ENCODE data around the gene DNM3. TPM values are rescaled to one million over a fixed set of nuclear protein-coding genes. Genes with fewer than 3 reads are reported as not detected.

DNM3 gene
- total RNA-seq, 1 donor from 2014 or later, result 4.7 TPM

DNA sequence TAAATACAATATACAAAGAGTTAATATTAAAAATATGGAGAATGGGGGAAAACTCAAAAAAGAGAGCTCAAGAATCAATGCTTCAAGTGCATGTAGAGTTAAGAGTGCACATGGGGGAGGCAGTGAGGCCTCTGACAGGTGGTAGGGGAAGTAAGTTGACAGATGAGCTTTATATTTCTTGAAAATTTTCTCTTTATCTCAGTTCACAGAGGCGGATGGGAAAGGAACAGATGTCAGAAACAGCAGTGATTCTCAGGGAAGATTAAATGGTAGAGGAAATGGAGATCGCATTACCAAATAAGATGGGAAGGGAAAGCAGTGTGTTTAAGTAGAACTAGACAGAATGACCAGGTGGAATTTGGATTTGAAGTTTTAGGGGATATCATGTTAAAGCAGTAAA, 379.1 kb downstream of the DNM3 start:
- Histone ChIP-seq H3K4me3 (ENCODE audit: insufficient read depth, low read depth, low read length) (no peak overlapping the region), H2AFZ (ENCODE audit: low read depth, low read length) (no peak overlapping the region), H3K9ac (ENCODE audit: low read length) (no peak overlapping the region), H3K27ac (ENCODE audit: low read depth, low read length) (no peak overlapping the region), H3K27me3 (ENCODE audit: insufficient read depth, low read length) (no peaks in the 10 kb centered on the region), H3K4me1 (ENCODE audit: insufficient read depth, low read length) (no peaks in the 10 kb centered on the region), H3K36me3 (ENCODE audit: insufficient read depth, low read length) (no peaks in the 10 kb centered on the region), H3K4me2 (ENCODE audit: low read length) (no peak overlapping the region), H3K9me3 (ENCODE audit: insufficient read depth, low read depth, low read length) (no peaks in the 10 kb centered on the region), H4K20me1 (ENCODE audit: insufficient read depth, low read length) (no peaks in the 10 kb centered on the region), H3K79me2 (ENCODE audit: insufficient read depth, low read length) (no peaks in the 10 kb centered on the region)
- no peaks in the 10 kb centered on the region for H3K9me3 Mint-ChIP-seq (ENCODE audit: unreplicated experiment)
- H3K36me3 Mint-ChIP-seq (ENCODE audit: low read depth, unreplicated experiment), result no peaks in the 10 kb centered on the region
- no peaks in the 10 kb centered on the region for H3K27me3 Mint-ChIP-seq (ENCODE audit: low read depth, unreplicated experiment)
- DNase-seq (ENCODE audit: low read depth) (no peak), FAIRE-seq (no peak)
- no peaks in the 10 kb centered on the region for H3K4me1 Mint-ChIP-seq (ENCODE audit: low read depth, unreplicated experiment)
- H3K4me3 Mint-ChIP-seq (ENCODE audit: unreplicated experiment), result no peak overlapping the region
- no peak overlapping the region for H3K27ac Mint-ChIP-seq (ENCODE audit: unreplicated experiment)
- TF ChIP-seq, protein P1, sequence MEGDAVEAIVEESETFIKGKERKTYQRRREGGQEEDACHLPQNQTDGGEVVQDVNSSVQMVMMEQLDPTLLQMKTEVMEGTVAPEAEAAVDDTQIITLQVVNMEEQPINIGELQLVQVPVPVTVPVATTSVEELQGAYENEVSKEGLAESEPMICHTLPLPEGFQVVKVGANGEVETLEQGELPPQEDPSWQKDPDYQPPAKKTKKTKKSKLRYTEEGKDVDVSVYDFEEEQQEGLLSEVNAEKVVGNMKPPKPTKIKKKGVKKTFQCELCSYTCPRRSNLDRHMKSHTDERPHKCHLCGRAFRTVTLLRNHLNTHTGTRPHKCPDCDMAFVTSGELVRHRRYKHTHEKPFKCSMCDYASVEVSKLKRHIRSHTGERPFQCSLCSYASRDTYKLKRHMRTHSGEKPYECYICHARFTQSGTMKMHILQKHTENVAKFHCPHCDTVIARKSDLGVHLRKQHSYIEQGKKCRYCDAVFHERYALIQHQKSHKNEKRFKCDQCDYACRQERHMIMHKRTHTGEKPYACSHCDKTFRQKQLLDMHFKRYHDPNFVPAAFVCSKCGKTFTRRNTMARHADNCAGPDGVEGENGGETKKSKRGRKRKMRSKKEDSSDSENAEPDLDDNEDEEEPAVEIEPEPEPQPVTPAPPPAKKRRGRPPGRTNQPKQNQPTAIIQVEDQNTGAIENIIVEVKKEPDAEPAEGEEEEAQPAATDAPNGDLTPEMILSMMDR (IDR thresholded peaks at IDR 0.05; ENCODE audit: insufficient read depth, low read depth, low read length), result no peak
- no peak for TF ChIP-seq EZH2 (IDR thresholded peaks at IDR 0.05; ENCODE audit: insufficient read depth, low read length)

DNA sequence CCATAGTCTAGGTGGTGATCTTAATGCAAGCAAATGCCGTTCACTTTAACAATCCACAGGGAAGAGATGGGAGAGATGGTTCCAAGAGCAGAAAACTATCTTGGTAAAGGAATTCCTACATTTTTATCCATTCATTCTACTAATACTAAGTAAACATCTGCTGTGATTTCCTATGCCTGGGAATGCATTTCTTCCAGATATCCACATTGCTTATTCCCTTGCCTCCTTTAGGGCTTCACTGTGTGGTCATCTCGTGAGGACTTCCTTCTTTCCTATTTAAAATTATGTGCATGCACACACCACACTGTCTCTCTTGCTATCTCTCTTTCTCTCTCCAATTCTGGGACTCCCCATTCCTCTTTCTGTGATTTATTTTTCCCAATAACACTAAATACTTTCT, 380.1 kb downstream of the DNM3 start:
- Mint-ChIP-seq H3K9me3 (ENCODE audit: unreplicated experiment) (no peaks in the 10 kb centered on the region), H3K27me3 (ENCODE audit: low read depth, unreplicated experiment) (no peaks in the 10 kb centered on the region), H3K36me3 (ENCODE audit: low read depth, unreplicated experiment) (no peaks in the 10 kb centered on the region), H3K4me1 (ENCODE audit: low read depth, unreplicated experiment) (no peaks in the 10 kb centered on the region), H3K4me3 (ENCODE audit: unreplicated experiment) (no peak overlapping the region), H3K27ac (ENCODE audit: unreplicated experiment) (no peak overlapping the region)
- Histone ChIP-seq H2AFZ (ENCODE audit: low read depth, low read length) (no peak overlapping the region), H3K27me3 (ENCODE audit: insufficient read depth, low read length) (no peaks in the 10 kb centered on the region), H3K4me3 (ENCODE audit: insufficient read depth, low read depth, low read length) (no peak overlapping the region), H3K4me2 (ENCODE audit: low read length) (no peak overlapping the region), H3K27ac (ENCODE audit: low read depth, low read length) (no peak overlapping the region), H3K4me1 (ENCODE audit: insufficient read depth, low read length) (no peaks in the 10 kb centered on the region), H3K36me3 (ENCODE audit: insufficient read depth, low read length) (no peaks in the 10 kb centered on the region), H3K9me3 (ENCODE audit: insufficient read depth, low read depth, low read length) (no peaks in the 10 kb centered on the region), H3K79me2 (ENCODE audit: insufficient read depth, low read length) (no peaks in the 10 kb centered on the region), H4K20me1 (ENCODE audit: insufficient read depth, low read length) (no peaks in the 10 kb centered on the region), H3K9ac (ENCODE audit: low read length) (no peak overlapping the region)
- FAIRE-seq (no peak), DNase-seq (ENCODE audit: low read depth) (no peak)
- TF ChIP-seq EZH2 (IDR thresholded peaks at IDR 0.05; ENCODE audit: insufficient read depth, low read length), result no peak

DNA sequence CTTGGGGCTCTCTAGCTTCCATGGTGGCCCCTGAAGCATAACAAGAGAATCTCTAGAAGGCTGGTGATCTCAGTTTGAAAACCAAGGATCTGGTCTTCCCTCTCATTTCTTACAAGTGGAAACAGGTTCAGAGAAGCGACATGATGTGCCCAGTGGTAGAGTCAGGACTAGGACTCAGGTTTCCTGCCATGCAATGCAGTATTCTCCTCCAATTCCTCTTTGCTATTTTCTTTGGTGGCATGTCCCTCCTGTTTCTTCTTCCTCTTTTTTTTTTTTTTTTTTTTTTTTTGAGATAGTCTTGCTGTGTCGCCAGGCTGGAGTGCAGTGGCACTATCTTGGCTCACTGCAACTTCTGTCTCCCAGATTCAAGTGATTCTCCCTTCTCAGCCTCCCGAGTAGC, 383.6 kb downstream of the DNM3 start:
- TF ChIP-seq EZH2 (IDR thresholded peaks at IDR 0.05; ENCODE audit: insufficient read depth, low read length), result no peak
- TF ChIP-seq, protein P1 (IDR thresholded peaks at IDR 0.05; ENCODE audit: insufficient read depth, low read depth, low read length), result no peak
- DNase-seq (ENCODE audit: low read depth), result no peak
- no peaks in the 10 kb centered on the region for H3K36me3 ChIP-seq (ENCODE audit: insufficient read depth, low read length)
- Mint-ChIP-seq H3K4me1 (ENCODE audit: low read depth, unreplicated experiment) (no peaks in the 10 kb centered on the region), H3K27ac (ENCODE audit: unreplicated experiment) (no peak overlapping the region), H3K27me3 (ENCODE audit: low read depth, unreplicated experiment) (no peaks in the 10 kb centered on the region), H3K4me3 (ENCODE audit: unreplicated experiment) (no peak overlapping the region), H3K9me3 (ENCODE audit: unreplicated experiment) (no peaks in the 10 kb centered on the region), H3K36me3 (ENCODE audit: low read depth, unreplicated experiment) (no peaks in the 10 kb centered on the region)
- H2AFZ ChIP-seq (ENCODE audit: low read depth, low read length), result no peak overlapping the region
- no peak overlapping the region for H3K4me3 ChIP-seq (ENCODE audit: insufficient read depth, low read depth, low read length)
- H3K27ac ChIP-seq (ENCODE audit: low read depth, low read length), result no peak overlapping the region
- H3K27me3 ChIP-seq (ENCODE audit: insufficient read depth, low read length), result no peaks in the 10 kb centered on the region
- no peaks in the 10 kb centered on the region for H4K20me1 ChIP-seq (ENCODE audit: insufficient read depth, low read length)
- H3K9ac ChIP-seq (ENCODE audit: low read length), result no peak overlapping the region
- no peaks in the 10 kb centered on the region for H3K79me2 ChIP-seq (ENCODE audit: insufficient read depth, low read length)
- H3K9me3 ChIP-seq (ENCODE audit: insufficient read depth, low read depth, low read length), result no peaks in the 10 kb centered on the region
- H3K4me1 ChIP-seq (ENCODE audit: insufficient read depth, low read length), result no peaks in the 10 kb centered on the region
- no peak for FAIRE-seq
- H3K4me2 ChIP-seq (ENCODE audit: low read length), result no peak overlapping the region
